B cell (primary cell): Measurements from ENCODE around the gene CWC25. TPM values are rescaled to one million over a fixed set of nuclear protein-coding genes. Genes with fewer than 3 reads are reported as not detected.

ENCODE experiments used
- ATAC-seq: fragments of 200-7000 bp; cut with Tn5 transposase; one replicate; pipeline ENCODE4 v1.10.0; 2021; ENCODE audit warnings: low read depth, mild to moderate bottlenecking, moderate number of reproducible peaks, moderate library complexity
- CTCF ChIA-PET: fragments of 350-600 bp; sonication (Branson Sonifier 250); formaldehyde crosslinking; loops from one replicate; lab custom pipeline; 2021; ENCODE audit warnings: antibody characterized with exemption, inconsistent platforms; lab: Charles Lee
- POLR2A ChIA-PET: fragments of 350-600 bp; sonication (Branson Sonifier 250); formaldehyde crosslinking; loops from one replicate; lab custom pipeline; 2021; ENCODE audit warnings: antibody characterized with exemption; lab: Charles Lee
- DNase-seq: peaks from one replicate; pipeline ENCODE4 v3.0.0; 2013
- H2AFZ ChIP-seq: 2 replicates; pipeline ENCODE4 v1.6.1; 2012; ENCODE audit warnings: mild to moderate bottlenecking, low read depth, low read length; ENCODE audit not compliant: insufficient read depth, poor library complexity, severe bottlenecking
- H3K27ac ChIP-seq, 2 donors: 1 replicate in 1 of 2; 2 replicates in 1 of 2; pipeline ENCODE4 v1.5.1; 2012 to 2013; ENCODE audit warnings: low read length in 2 of 2, mild to moderate bottlenecking in 2 of 2, moderate library complexity in 1 of 2
- H3K27me3 ChIP-seq, 4 experiments: fragments of 200-600 bp in 1 of 4; sonication (generic) in 1 of 4; replicated peaks in 1 of 4; 1 replicate in 2 of 4; 2 replicates in 2 of 4; pipeline versions ENCODE4 v1.6.1 to v1.7.0; 2013 to 2016; ENCODE audit warnings: low read length in 3 of 4, mild to moderate bottlenecking in 2 of 4, mixed read lengths in 1 of 4, moderate library complexity in 1 of 4; ENCODE audit not compliant: insufficient read depth in 4 of 4, control insufficient read depth in 3 of 4; ENCODE audit errors: control extremely low read depth in 1 of 4
- H3K36me3 ChIP-seq, 2 experiments: replicated peaks in 1 of 2; 1 replicate in 1 of 2; 2 replicates in 1 of 2; pipeline versions ENCODE4 v1.6.1 to v1.7.1; 2013; ENCODE audit warnings: low read length in 1 of 2; ENCODE audit not compliant: insufficient read depth in 2 of 2, control insufficient read depth in 1 of 2; ENCODE audit errors: control extremely low read depth in 1 of 2, extremely low read depth in 1 of 2
- H3K4me1 ChIP-seq, 2 donors: fragments of 200-600 bp in 1 of 2; sonication (generic) in 1 of 2; 1 replicate in 1 of 2; 2 replicates in 1 of 2; pipeline versions ENCODE4 v1.5.1 to v1.6.1; 2013 to 2017; ENCODE audit warnings: low read length in 2 of 2; ENCODE audit not compliant: control insufficient read depth in 2 of 2, insufficient read depth in 2 of 2
- H3K4me2 ChIP-seq: replicated peaks from 2 replicates; pipeline ENCODE3; 2012; ENCODE audit warnings: mild to moderate bottlenecking, low read depth, low read length; ENCODE audit not compliant: poor library complexity, severe bottlenecking
- H3K4me3 ChIP-seq, 5 experiments: fragments of 200-600 bp in 1 of 5; sonication (generic) in 1 of 5; 1 replicate in 3 of 5; 2 replicates in 2 of 5; pipeline versions ENCODE4 v1.5.1 to v1.7.0; 2011 to 2016; ENCODE audit warnings: low read length in 4 of 5, mild to moderate bottlenecking in 4 of 5, low read depth in 2 of 5, control low read depth in 1 of 5, moderate library complexity in 1 of 5; ENCODE audit not compliant: insufficient read depth in 1 of 5; ENCODE audit errors: control extremely low read depth in 1 of 5, extremely low read depth in 1 of 5
- H3K79me2 ChIP-seq: fragments of 200-600 bp; sonication (generic); one replicate; pipeline ENCODE4 v1.6.0; 2016; ENCODE audit warnings: low read length; ENCODE audit not compliant: control insufficient read depth, insufficient read depth
- H3K9ac ChIP-seq: fragments of 200-600 bp; sonication (generic); 2 replicates; pipeline ENCODE4 v1.6.1; 2017; ENCODE audit warnings: mild to moderate bottlenecking, low read length, moderate library complexity
- H3K9me3 ChIP-seq, 3 donors: one replicate each; pipeline versions ENCODE4 v1.6.1 to v1.7.1; 2013; ENCODE audit warnings: low read length in 2 of 3; ENCODE audit not compliant: control insufficient read depth in 2 of 3, insufficient read depth in 1 of 3; ENCODE audit errors: control extremely low read depth in 1 of 3
- H4K20me1 ChIP-seq: 2 replicates; pipeline ENCODE4 v1.6.0; 2012; ENCODE audit warnings: mild to moderate bottlenecking, low read length; ENCODE audit not compliant: insufficient read depth, control insufficient read depth, poor library complexity, severe bottlenecking
- H3K27ac Mint-ChIP-seq: one replicate; pipeline ENCODE4 v1.8.0; 2021; ENCODE audit warnings: mixed read lengths
- H3K27me3 Mint-ChIP-seq: one replicate; pipeline ENCODE4 v1.8.0; 2021; ENCODE audit warnings: mixed read lengths
- H3K4me1 Mint-ChIP-seq: one replicate; pipeline ENCODE4 v1.8.0; 2021; ENCODE audit warnings: mixed read lengths
- H3K4me3 Mint-ChIP-seq: one replicate; pipeline ENCODE4 v1.8.0; 2021; ENCODE audit warnings: mixed read lengths
- H3K9me3 Mint-ChIP-seq: one replicate; pipeline ENCODE4 v1.8.0; 2022; ENCODE audit warnings: mixed read lengths; ENCODE audit not compliant: insufficient read depth
- CTCF ChIP-seq: fragments of 200-600 bp; IDR thresholded peaks from one replicate; pipeline ENCODE4 v1.8.0; 2022; ENCODE audit warnings: antibody characterized with exemption, mild to moderate bottlenecking
- EZH2 ChIP-seq: IDR thresholded peaks from 2 replicates; pipeline ENCODE4 v1.6.1; 2012; ENCODE audit warnings: borderline replicate concordance, low read depth, mild to moderate bottlenecking, moderate library complexity, low read length; ENCODE audit not compliant: insufficient read depth, poor library complexity, severe bottlenecking
- WGBS: methylation state at CpG from one replicate; pipeline ENCODE4 v1.1.5; 2013; ENCODE audit warnings: missing lambda C conversion rate; ENCODE audit not compliant: insufficient coverage; 5-methylcytosine and 5-hydroxymethylcytosine counted together
- intact Hi-C: fragments of 100-400 bp; cut with micrococcal nuclease; formaldehyde crosslinking; loops from one replicate; pipeline ENCODE4 v1.10.0; 2022
- polyA plus RNA-seq: library from polyadenylated mRNA; depleted of rRNA; stranded (reverse); fragments of >200 nt; gene quantifications from 2 replicates; pipeline ENCODE4 v1.2.3, GENCODE V29; 2012
- total RNA-seq, 2 donors: library from RNA; stranded (reverse); fragments of 120-200 nt in 1 of 2; gene quantifications; 1 replicate in 1 of 2; 2 replicates in 1 of 2; pipeline versions ENCODE4 v1.2.3 to v1.2.4, GENCODE V29; 2013 to 2022

Gene CWC25
- total and polyA plus RNA-seq, 2 donors (not counting 1 experiment from before 2014, with no cell fraction given), result 39.3 to 40.8 TPM

GRCh38 chr17:38751808-38752307 is 73.3 kb downstream of the CWC25 start:
- Histone ChIP-seq H3K27me3 (peaks cover 0 to 41% (median 25%) of the 10 kb centered on the region in 4 experiments), H3K36me3 (peaks cover 0 to 19% of the 10 kb centered on the region in 2 experiments), H3K79me2 (peaks cover 43% of the 10 kb centered on the region), H3K9ac (peak overlapping the region; percentile 96), H3K27ac (peak overlapping the region; percentile 88 to 95), H2AFZ (peak overlapping the region; percentile 98), H4K20me1 (peaks cover 42% of the 10 kb centered on the region), H3K4me1 (peaks cover 54 to 64% of the 10 kb centered on the region in 2 donors), H3K4me2 (peak overlapping the region; percentile 79), H3K9me3 (peaks cover 0 to 9% (median 0%) of the 10 kb centered on the region in 3 donors), H3K4me3 (peak overlapping the region; percentile 61 to 100 (median 95))
- Mint-ChIP-seq H3K27ac (peak overlapping the region; percentile 93), H3K4me1 (peaks cover 48% of the 10 kb centered on the region), H3K9me3 (no peaks in the 10 kb centered on the region), H3K27me3 (peaks cover 22% of the 10 kb centered on the region), H3K4me3 (peak overlapping the region; percentile 94)
- ATAC-seq (peak; percentile 19), DNase-seq (peak; percentile 91)
- intact Hi-C loops, result loop anchor here (1.0 to 5.0 kb wide), 9 partner anchors 22 to 402 kb away; partner anchors contain the start of genes CISD3, CWC25, LASP1 and RPL23
- no peak for TF ChIP-seq CTCF
- TF ChIP-seq EZH2, result no peak
- ChIA-PET POLR2A (interaction anchor here (0.5 to 1.5 kb wide), 12 partner anchors 11 to 1008 kb away, joined by 3 to 10 read pairs (median 4); partner anchors contain the start of genes CISD3, CWC25, MLLT6 and PIP4K2B), CTCF (interaction anchor here (0.6 to 2.6 kb wide), 11 partner anchors 17 to 402 kb away, joined by 3 to 10 read pairs (median 4); partner anchors contain the start of genes CISD3 and LASP1)
- 0% methylated on average over 44 of the region's 44 CpGs for WGBS
